Neural progenitor cell (in vitro differentiated cells): ENCODE measurements around the gene ADGRG7.

Experiments
- EZH2 ChIP-seq: fragments of 200-600 bp; sonication (generic); IDR thresholded peaks from 2 replicates; pipeline ENCODE4 v1.6.1; 2017; ENCODE audit warnings: antibody characterized with exemption, mild to moderate bottlenecking, moderate library complexity
- TF ChIP-seq, protein P1 (sequence below): fragments of 200-600 bp; sonication (generic); IDR thresholded peaks from 2 replicates; pipeline ENCODE4 v1.5.1; 2017; ENCODE audit warnings: antibody characterized with exemption, mild to moderate bottlenecking

DNA sequence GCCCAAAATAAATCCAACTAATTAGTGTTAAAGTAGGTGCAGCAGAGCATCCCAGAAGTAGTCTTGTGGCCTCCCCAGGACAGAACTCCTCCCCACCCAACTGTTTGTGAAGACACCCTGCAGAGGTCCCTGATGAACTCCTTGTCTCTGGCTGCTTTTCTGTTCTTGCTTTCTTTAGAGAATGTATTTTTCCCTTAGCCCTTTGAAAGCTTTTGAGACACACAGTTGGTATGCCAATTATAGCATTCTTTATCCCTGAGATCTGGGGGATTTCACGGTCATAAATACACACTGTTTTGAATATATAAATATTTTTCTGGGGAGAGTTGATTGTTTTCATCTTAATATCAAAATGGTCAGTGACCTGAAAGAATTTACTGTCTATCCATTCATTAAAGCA lies 109.7 kb downstream of the ADGRG7 start:
- TF ChIP-seq EZH2, result no peak
- TF ChIP-seq, protein P1, sequence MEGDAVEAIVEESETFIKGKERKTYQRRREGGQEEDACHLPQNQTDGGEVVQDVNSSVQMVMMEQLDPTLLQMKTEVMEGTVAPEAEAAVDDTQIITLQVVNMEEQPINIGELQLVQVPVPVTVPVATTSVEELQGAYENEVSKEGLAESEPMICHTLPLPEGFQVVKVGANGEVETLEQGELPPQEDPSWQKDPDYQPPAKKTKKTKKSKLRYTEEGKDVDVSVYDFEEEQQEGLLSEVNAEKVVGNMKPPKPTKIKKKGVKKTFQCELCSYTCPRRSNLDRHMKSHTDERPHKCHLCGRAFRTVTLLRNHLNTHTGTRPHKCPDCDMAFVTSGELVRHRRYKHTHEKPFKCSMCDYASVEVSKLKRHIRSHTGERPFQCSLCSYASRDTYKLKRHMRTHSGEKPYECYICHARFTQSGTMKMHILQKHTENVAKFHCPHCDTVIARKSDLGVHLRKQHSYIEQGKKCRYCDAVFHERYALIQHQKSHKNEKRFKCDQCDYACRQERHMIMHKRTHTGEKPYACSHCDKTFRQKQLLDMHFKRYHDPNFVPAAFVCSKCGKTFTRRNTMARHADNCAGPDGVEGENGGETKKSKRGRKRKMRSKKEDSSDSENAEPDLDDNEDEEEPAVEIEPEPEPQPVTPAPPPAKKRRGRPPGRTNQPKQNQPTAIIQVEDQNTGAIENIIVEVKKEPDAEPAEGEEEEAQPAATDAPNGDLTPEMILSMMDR, result no peak
